GM12873 (cell line): ENCODE measurements around the gene TOMM40L.

Experiments used
- CTCF ChIP-seq: IDR thresholded peaks from 2 replicates; pipeline ENCODE4 v1.5.1; 2012; ENCODE audit warnings: low read depth, mild to moderate bottlenecking, moderate library complexity, low read length, control low read depth; ENCODE audit not compliant: insufficient read depth; ENCODE audit errors: missing control alignments

TOMM40L gene

GRCh38 chr1:161258439-161259344 lies 32.8 kb downstream of the TOMM40L start, which contains the start of gene PCP4L1:
PCP4L1 (plus strand) TSS chr1:161258745; CDS start chr1:161258975, 230 bp downstream.
- TF ChIP-seq CTCF: no peak

DNA sequence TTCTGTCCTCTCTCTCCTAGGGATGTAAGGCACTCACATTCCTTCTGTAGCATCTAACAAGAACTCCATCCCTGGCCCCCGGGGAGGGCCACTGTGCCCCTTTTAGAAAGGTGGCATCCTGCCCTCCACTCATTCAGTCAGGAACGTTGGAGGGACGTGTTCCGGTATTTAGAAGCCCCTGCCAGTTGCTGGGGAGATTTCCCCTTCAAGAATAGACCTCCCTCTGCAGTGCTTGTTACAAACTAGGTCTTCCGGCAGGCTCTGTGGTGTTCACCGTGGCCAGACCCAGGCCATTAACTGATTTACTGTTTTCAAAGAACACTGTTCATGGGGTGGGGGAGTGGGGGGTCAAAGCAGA lies 33.5 kb downstream of the TOMM40L start:
- TF ChIP-seq CTCF: no peak

- TF ChIP-seq CTCF: no peak
Measured at GRCh38 chr1:161259765-161260164, 33.9 kb downstream of the TOMM40L start.

- TF ChIP-seq CTCF: no peak
Measured at GRCh38 chr1:161260376-161261260, 34.8 kb downstream of the TOMM40L start.

GRCh38 chr1:161261261-161262235 lies 35.7 kb downstream of the TOMM40L start:
- TF ChIP-seq CTCF: no peak

GRCh38 chr1:161265305-161265704 lies 39.4 kb downstream of the TOMM40L start:
- TF ChIP-seq CTCF: no peak
